Heart right ventricle (tissue), 16 donors: ENCODE measurements around the gene PABPC1L. TPM values are rescaled to one million over a fixed set of nuclear protein-coding genes. Genes with fewer than 3 reads are reported as not detected.
A peak's percentile ranks its signal among the peaks of the same experiment; 100 is the strongest.

ENCODE experiments used
- ATAC-seq, 8 donors: fragments of 200-7000 bp; cut with Tn5 transposase; one replicate each; pipeline ENCODE4 v1.9.1; 2020; ENCODE audit warnings: mild to moderate bottlenecking in 8 of 8, moderate library complexity in 8 of 8, moderate number of reproducible peaks in 1 of 8
- DNase-seq, 2 donors: peaks; one replicate each; pipeline ENCODE4 v3.0.0-alpha.2; 2020
- H3K27ac ChIP-seq, 10 donors: fragments of 200-600 bp; sonication (generic) in 2 of 10; one replicate each; pipeline versions ENCODE4 v1.5.0 to v1.8.0; 2020 to 2022; ENCODE audit warnings: mild to moderate bottlenecking in 3 of 10
- H3K27me3 ChIP-seq, 7 donors: fragments of 200-600 bp; one replicate each; pipeline ENCODE4 v1.8.0; 2021 to 2022; ENCODE audit warnings: mild to moderate bottlenecking in 2 of 7
- H3K36me3 ChIP-seq, 9 donors: fragments of 200-600 bp; sonication (generic) in 1 of 9; one replicate each; pipeline versions ENCODE4 v1.5.0 to v1.8.0; 2020 to 2022; ENCODE audit warnings: mild to moderate bottlenecking in 2 of 9
- H3K4me1 ChIP-seq, 9 donors: fragments of 200-600 bp; sonication (generic) in 1 of 9; one replicate each; pipeline versions ENCODE4 v1.5.0 to v1.8.0; 2020 to 2022; ENCODE audit warnings: mild to moderate bottlenecking in 4 of 9
- H3K4me3 ChIP-seq, 10 donors: fragments of 200-600 bp; sonication (generic) in 2 of 10; one replicate each; pipeline versions ENCODE4 v1.5.0 to v1.8.0; 2020 to 2022; ENCODE audit warnings: mild to moderate bottlenecking in 7 of 10, moderate library complexity in 2 of 10
- H3K9me3 ChIP-seq, 11 donors: fragments of 200-600 bp in 10 of 11; sonication (generic) in 2 of 11; one replicate each; pipeline versions ENCODE4 v1.5.0 to v1.8.0; 2013 to 2022; ENCODE audit warnings: mild to moderate bottlenecking in 2 of 11, control low read depth in 1 of 11, moderate library complexity in 1 of 11
- CTCF ChIP-seq, 9 donors: fragments of 200-600 bp; sonication (generic) in 2 of 9; IDR thresholded peaks; one replicate each; pipeline versions ENCODE4 v1.5.0 to v1.8.0; 2021 to 2022; ENCODE audit warnings: antibody characterized with exemption in 9 of 9, mild to moderate bottlenecking in 5 of 9, moderate library complexity in 1 of 9
- WGBS, 2 donors: extraction: QIAGEN DNeasy Blood & Tissue Kit; methylation state at CpG; one replicate each; pipeline ENCODE4 v1.1.7; 2013; ENCODE audit warnings: inconsistent platforms in 1 of 2; 5-methylcytosine and 5-hydroxymethylcytosine counted together
- intact Hi-C, 10 donors: fragments of 100-400 bp; cut with DNase I; formaldehyde crosslinking; loops; one replicate each; pipeline versions ENCODE4 v1.11.1 to v1.14.2; 2022
- polyA plus RNA-seq, 2 donors: library from polyadenylated mRNA; stranded (reverse); fragments of 200-250 nt; gene quantifications; one replicate each; pipeline ENCODE4 v1.2.3, GENCODE V29; 2013
- total RNA-seq, 10 donors: library from RNA; stranded (reverse); fragmentation: NEBNext Ultra II Directional in 3 of 10; extraction: Animal tissue kit (Norgen Biotek cat#: 25700) in 3 of 10; gene quantifications; one replicate each; pipeline versions ENCODE4 v1.2.1 to v1.2.4, GENCODE V29; 2021 to 2023
- donor health status: Arrhythmogenic right ventricular cardiomyopathy.
- donor health status: ischemic (EF 13 %, LVEDD 7.1; RV severe dilation, severe dysfunction).
- donor health status: healthy with polysubstance abuse.
- donor health status: DM: no; HTN: yes; CAD: no.
- donor health status: DM: no; HTN: no; CAD: no.
- donor health status: ischemic (EF 25% LVEDD 6.9; RV normal size, moderate dysfunction).
- donor health status: ischemic (EF 25% LVEDD 5.7; RV mildly dilated, moderate dysfunction).
- donor health status: healthy.
- donor health status: DM: yes; HTN: yes; CAD: no.
- donor health status: Ischemic cardiomyopathy.
- donor health status: ischemic (EF 35%, LVEDD 5.7; RV mildly dilated, moderate dysfunction).
- donor health status: nonischemic (EF 11% LVEDD 7.7; RV severe dilation, severe dysfunction).
- donor health status: DM: yes; HTN: yes; CAD: no.
- donor health status: PGD.
- donor health status: ischemic (EF 29% LVEDD 5.4; RV normal size, mild dysfunction).
- donor health status: nonischemic (EF 23%, LVEDD 6.1; RV moderate dilation, normal function).

The PABPC1L gene
- total and polyA plus RNA-seq, 12 donors = 0.89 to 14.3 (median 1.9) TPM

GRCh38 chr20:44970243-44970757 is 60.4 kb downstream of the PABPC1L start:
- peak overlapping the region in 4 of 10 donors; percentile 7 to 97 (median 13) for H3K27ac ChIP-seq
- H3K27me3 ChIP-seq = no peaks in the 10 kb centered on the region
- WGBS, 2 donors = 68 to 69% methylated on average over 1 of the region's 1 CpG
- no peak for DNase-seq
- peaks cover 0 to 37% (median 18%) of the 10 kb centered on the region in 9 donors for H3K36me3 ChIP-seq
- peak overlapping the region in 1 of 10 donors; percentile 92 for H3K4me3 ChIP-seq
- ATAC-seq = no peak
- TF ChIP-seq CTCF (IDR thresholded peaks at IDR 0.05) = no peak
- H3K4me1 ChIP-seq = peaks cover 5 to 61% (median 17%) of the 10 kb centered on the region in 9 donors
- H3K9me3 ChIP-seq = no peaks in the 10 kb centered on the region
- intact Hi-C loops = no loop called here

- no peak overlapping the region for H3K27ac ChIP-seq
- H3K4me1 ChIP-seq = peaks cover 0 to 53% (median 3%) of the 10 kb centered on the region in 9 donors
- H3K27me3 ChIP-seq = no peaks in the 10 kb centered on the region
- peaks cover 0 to 60% (median 23%) of the 10 kb centered on the region in 9 donors for H3K36me3 ChIP-seq
- intact Hi-C loops = no loop called here
- TF ChIP-seq CTCF (IDR thresholded peaks at IDR 0.05) = no peak
- WGBS, 2 donors = 88 to 97% methylated on average over 2 of the region's 2 CpGs
- ATAC-seq (no peak), DNase-seq (no peak)
- no peak overlapping the region for H3K4me3 ChIP-seq
- H3K9me3 ChIP-seq = no peaks in the 10 kb centered on the region
These were observed 63.2 kb downstream of the PABPC1L start for GRCh38 chr20:44973053-44973452.

- H3K4me3 ChIP-seq = no peak overlapping the region
- H3K4me1 ChIP-seq = peaks cover 0 to 42% (median 0%) of the 10 kb centered on the region in 9 donors
- no peak for DNase-seq
- H3K9me3 ChIP-seq = no peaks in the 10 kb centered on the region
- ATAC-seq = no peak
- TF ChIP-seq CTCF (IDR thresholded peaks at IDR 0.05) = no peak
- H3K36me3 ChIP-seq = peaks cover 0 to 93% (median 49%) of the 10 kb centered on the region in 9 donors
- intact Hi-C loops = no loop called here
- WGBS, 2 donors = 97 to 98% methylated on average over 4 of the region's 4 CpGs
- H3K27ac ChIP-seq = peak overlapping the region in 1 of 10 donors; percentile 93
- H3K27me3 ChIP-seq = no peaks in the 10 kb centered on the region
These were observed 66.8 kb downstream of the PABPC1L start for GRCh38 chr20:44976698-44977097.

- H3K4me1 ChIP-seq = peaks cover 0 to 35% (median 0%) of the 10 kb centered on the region in 9 donors
- ATAC-seq (peak in 7 of 8 donors; percentile 61 to 88 (median 76)), DNase-seq (no peak)
- WGBS, 2 donors = 49 to 62% methylated on average over 2 of the region's 2 CpGs
- H3K4me3 ChIP-seq = peak overlapping the region in 1 of 10 donors; percentile 8
- intact Hi-C loops = no loop called here
- H3K9me3 ChIP-seq = no peaks in the 10 kb centered on the region
- TF ChIP-seq CTCF (IDR thresholded peaks at IDR 0.05) = no peak
- peak overlapping the region in 6 of 10 donors; percentile 20 to 93 (median 50) for H3K27ac ChIP-seq
- no peaks in the 10 kb centered on the region for H3K27me3 ChIP-seq
- peaks cover 0 to 95% (median 43%) of the 10 kb centered on the region in 9 donors for H3K36me3 ChIP-seq
These were observed 69.3 kb downstream of the PABPC1L start for GRCh38 chr20:44979090-44979621.
